HG03565 (cell line): ENCODE results near the gene TRIP12.
"Not testable (repeated sequence)": the region's sequence is repeated elsewhere in the genome, so short reads cannot be mapped to it uniquely, and the experiment has no call there.

Source experiments
- ATAC-seq: cut with Tn5 transposase; IDR thresholded peaks from one replicate; pipeline ENCODE4 v1.9.1; 2021; ENCODE audit warnings: mild to moderate bottlenecking, moderate library complexity; ENCODE audit not compliant: unreplicated experiment

TRIP12 gene

GRCh38 chr2:229921892-229922448 is at the start of gene TRIP12:
TRIP12 (minus strand) TSS chr2:229922009; CDS start chr2:229880079, 41,930 bp downstream.
- peak; percentile 53 for ATAC-seq

GRCh38 chr2:229971298-229971790 is 49.5 kb upstream of the TRIP12 start:
- no peak for ATAC-seq

- no peak for ATAC-seq
Measured at GRCh38 chr2:229970406-229970805, 48.6 kb upstream of the TRIP12 start.

GRCh38 chr2:229969921-229970320 is 48.1 kb upstream of the TRIP12 start:
- ATAC-seq, result no peak

GRCh38 chr2:229963596-229963995 is 41.8 kb upstream of the TRIP12 start:
- not testable (repeated sequence) for ATAC-seq

GRCh38 chr2:229956491-229956890 is 34.7 kb upstream of the TRIP12 start:
- ATAC-seq, result no peak

GRCh38 chr2:229955663-229956062 is 33.9 kb upstream of the TRIP12 start:
- no peak for ATAC-seq

GRCh38 chr2:229952256-229952835 is 30.5 kb upstream of the TRIP12 start:
- no peak for ATAC-seq

- peak; percentile 57 for ATAC-seq
Measured at GRCh38 chr2:229947544-229947943, 25.7 kb upstream of the TRIP12 start.

- ATAC-seq, result no peak
Measured at GRCh38 chr2:229945975-229946374, 24.2 kb upstream of the TRIP12 start.

- ATAC-seq, result no peak
Measured at GRCh38 chr2:229943770-229944449, 22.1 kb upstream of the TRIP12 start.

GRCh38 chr2:229943171-229943570 is 21.4 kb upstream of the TRIP12 start:
- ATAC-seq, result no peak

- ATAC-seq, result no peak
Measured at GRCh38 chr2:229942671-229943070, 20.9 kb upstream of the TRIP12 start.

- no peak for ATAC-seq
Measured at GRCh38 chr2:229937537-229937936, 15.7 kb upstream of the TRIP12 start.

GRCh38 chr2:229931241-229931640 is 9.4 kb upstream of the TRIP12 start:
- no peak for ATAC-seq

- no peak for ATAC-seq
Measured at GRCh38 chr2:229930656-229931055, 8.8 kb upstream of the TRIP12 start.

- ATAC-seq, result no peak
Measured at GRCh38 chr2:229927817-229928321, 6.1 kb upstream of the TRIP12 start.

GRCh38 chr2:229925201-229925600 is 3.4 kb upstream of the TRIP12 start:
- ATAC-seq, result no peak

- not testable (repeated sequence) for ATAC-seq
Measured at GRCh38 chr2:229924541-229924940, 2.7 kb upstream of the TRIP12 start.

GRCh38 chr2:229922449-229923386 is 909 bp upstream of the TRIP12 start, which contains the start of gene FBXO36:
FBXO36 (plus strand) TSS chr2:229922503; CDS start chr2:229922514, 11 bp downstream.
- peak; percentile 42 for ATAC-seq
